Smooth muscle cell (in vitro differentiated cells): ENCODE data around the gene C14orf132. TPM values are rescaled to one million over a fixed set of nuclear protein-coding genes. Genes with fewer than 3 reads are reported as not detected.
"Not testable (repeated sequence)": the region's sequence is repeated elsewhere in the genome, so short reads cannot be mapped to it uniquely, and the experiment has no call there.

ENCODE experiments used
- DNase-seq: peaks from one replicate; lab custom pipeline; 2025; ENCODE audit not compliant: unreplicated experiment; lab: John Stamatoyannopoulos, UW
- H2AFZ ChIP-seq: fragments of 200-600 bp; sonication (generic); 2 replicates; pipeline ENCODE4 v1.6.0; 2016; ENCODE audit warnings: antibody characterized with exemption, low read depth, mild to moderate bottlenecking
- H3F3A ChIP-seq: fragments of 200-600 bp; sonication (generic); 2 replicates; pipeline ENCODE4 v1.6.0; 2017; ENCODE audit warnings: antibody characterized with exemption, low read depth
- H3K27ac ChIP-seq: fragments of 200-600 bp; sonication (generic); 2 replicates; pipeline ENCODE4 v1.5.1; 2016; ENCODE audit warnings: low read depth, mild to moderate bottlenecking
- H3K27me3 ChIP-seq: fragments of 200-600 bp; sonication (generic); 2 replicates; pipeline ENCODE4 v1.6.1; 2016; ENCODE audit warnings: low read depth, mild to moderate bottlenecking
- H3K36me3 ChIP-seq: fragments of 200-600 bp; sonication (generic); 2 replicates; pipeline ENCODE4 v1.5.1; 2016; ENCODE audit warnings: low read depth
- H3K4me1 ChIP-seq: fragments of 200-600 bp; sonication (generic); 2 replicates; pipeline ENCODE4 v1.5.1; 2016; ENCODE audit warnings: low read depth
- H3K4me2 ChIP-seq: fragments of 200-600 bp; sonication (generic); 2 replicates; pipeline ENCODE4 v1.6.0; 2016; ENCODE audit warnings: mild to moderate bottlenecking
- H3K4me3 ChIP-seq: fragments of 200-600 bp; sonication (generic); 2 replicates; pipeline ENCODE4 v1.5.1; 2016; ENCODE audit warnings: mild to moderate bottlenecking
- H3K79me2 ChIP-seq: fragments of 200-600 bp; sonication (generic); 2 replicates; pipeline ENCODE4 v1.6.0; 2016; ENCODE audit warnings: low read depth, mild to moderate bottlenecking
- H3K9ac ChIP-seq: fragments of 200-600 bp; sonication (generic); 2 replicates; pipeline ENCODE4 v1.6.0; 2016; ENCODE audit warnings: low read depth
- H3K9me3 ChIP-seq: fragments of 200-600 bp; sonication (generic); replicated peaks from 2 replicates; pipeline ENCODE4 v1.5.1; 2016; ENCODE audit warnings: low read depth
- H4K20me1 ChIP-seq: fragments of 200-600 bp; sonication (generic); 2 replicates; pipeline ENCODE4 v1.6.0; 2016; ENCODE audit warnings: low read depth
- WGBS: methylation state at CpG from one replicate; pipeline ENCODE4 v1.1.7; 2016; ENCODE audit warnings: low lambda C conversion rate; 5-methylcytosine and 5-hydroxymethylcytosine counted together
- polyA plus RNA-seq: library from polyadenylated mRNA; unstranded; fragments of >200 nt; fragmentation: Nextera tagmentation; extraction: Ambion mirVana; gene quantifications from 2 replicates; pipeline ENCODE4 v1.2.1, GENCODE V29; 2016
- total RNA-seq: library from RNA; depleted of rRNA; stranded (reverse); fragments of >200 nt; gene quantifications from 2 replicates; pipeline ENCODE4 v1.2.3, GENCODE V29; 2014
- TF ChIP-seq, protein P1 (sequence below): fragments of 200-600 bp; sonication (generic); IDR thresholded peaks from 2 replicates; pipeline ENCODE4 v1.5.1; 2017; ENCODE audit warnings: borderline replicate concordance, mild to moderate bottlenecking, antibody characterized with exemption; ENCODE audit not compliant: insufficient read depth, poor library complexity, severe bottlenecking

C14orf132 gene
- total and polyA plus RNA-seq, 2 experiments from 2014 or later: 35.5 to 38.0 TPM

- no peaks in the 10 kb centered on the region for H3K36me3 ChIP-seq
- H3K27me3 ChIP-seq: no peaks in the 10 kb centered on the region
- H3K9ac ChIP-seq: no peak overlapping the region
- no peak overlapping the region for H3K4me2 ChIP-seq
- H3F3A ChIP-seq: no peaks in the 10 kb centered on the region
- no peak overlapping the region for H3K27ac ChIP-seq
- H2AFZ ChIP-seq: no peak overlapping the region
- H3K9me3 ChIP-seq: no peaks in the 10 kb centered on the region
- peaks cover 7% of the 10 kb centered on the region for H3K4me1 ChIP-seq
- no peaks in the 10 kb centered on the region for H3K79me2 ChIP-seq
- H3K4me3 ChIP-seq: no peak overlapping the region
- TF ChIP-seq, protein P1, sequence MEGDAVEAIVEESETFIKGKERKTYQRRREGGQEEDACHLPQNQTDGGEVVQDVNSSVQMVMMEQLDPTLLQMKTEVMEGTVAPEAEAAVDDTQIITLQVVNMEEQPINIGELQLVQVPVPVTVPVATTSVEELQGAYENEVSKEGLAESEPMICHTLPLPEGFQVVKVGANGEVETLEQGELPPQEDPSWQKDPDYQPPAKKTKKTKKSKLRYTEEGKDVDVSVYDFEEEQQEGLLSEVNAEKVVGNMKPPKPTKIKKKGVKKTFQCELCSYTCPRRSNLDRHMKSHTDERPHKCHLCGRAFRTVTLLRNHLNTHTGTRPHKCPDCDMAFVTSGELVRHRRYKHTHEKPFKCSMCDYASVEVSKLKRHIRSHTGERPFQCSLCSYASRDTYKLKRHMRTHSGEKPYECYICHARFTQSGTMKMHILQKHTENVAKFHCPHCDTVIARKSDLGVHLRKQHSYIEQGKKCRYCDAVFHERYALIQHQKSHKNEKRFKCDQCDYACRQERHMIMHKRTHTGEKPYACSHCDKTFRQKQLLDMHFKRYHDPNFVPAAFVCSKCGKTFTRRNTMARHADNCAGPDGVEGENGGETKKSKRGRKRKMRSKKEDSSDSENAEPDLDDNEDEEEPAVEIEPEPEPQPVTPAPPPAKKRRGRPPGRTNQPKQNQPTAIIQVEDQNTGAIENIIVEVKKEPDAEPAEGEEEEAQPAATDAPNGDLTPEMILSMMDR: no peak
- DNase-seq: no peak
- H4K20me1 ChIP-seq: no peaks in the 10 kb centered on the region
These were observed 27.6 kb upstream of the C14orf132 start for GRCh38 chr14:96011607-96012006.

DNA sequence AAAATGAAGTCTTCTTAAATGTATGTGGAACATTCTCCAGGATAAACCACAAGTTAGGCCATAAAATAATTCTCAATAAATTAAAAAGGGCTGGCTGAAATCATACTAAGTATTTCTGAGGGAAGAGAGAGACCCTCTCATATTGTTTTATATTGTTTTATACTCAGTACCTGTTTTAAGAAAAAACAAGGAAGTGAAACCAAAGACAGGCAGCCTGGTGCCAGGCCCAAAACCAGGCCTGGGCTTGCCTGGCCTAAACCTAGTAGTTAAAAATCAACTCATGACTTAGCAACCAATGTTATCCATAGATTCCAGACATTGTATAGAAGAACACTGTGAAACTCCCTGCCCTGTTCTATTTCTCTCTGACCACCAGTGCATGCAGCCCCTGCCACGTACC is 26.4 kb upstream of the C14orf132 start:
- H4K20me1 ChIP-seq, H3K27me3 ChIP-seq: not testable (repeated sequence)
- peak overlapping the region; percentile 21 for H2AFZ ChIP-seq

DNA sequence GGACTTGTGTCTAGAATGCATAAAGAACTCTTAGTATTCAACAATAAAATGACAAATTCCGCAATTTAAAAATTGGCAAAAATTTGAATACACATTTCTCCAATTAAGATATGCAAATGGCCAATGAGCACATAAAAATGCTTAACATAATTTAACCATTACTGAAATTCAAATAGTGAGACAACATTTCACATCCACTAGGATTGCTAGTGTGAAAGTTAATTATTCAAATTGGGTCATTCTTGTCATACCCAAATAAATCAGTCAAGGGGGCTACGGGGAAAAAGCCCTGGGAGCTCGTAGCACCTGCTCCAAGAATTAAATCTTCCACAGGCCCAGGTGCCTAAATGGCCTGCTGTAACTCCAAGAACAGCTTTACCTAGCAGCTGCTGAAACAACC is 25.0 kb upstream of the C14orf132 start:
- H3K4me1 ChIP-seq: peaks cover 17% of the 10 kb centered on the region
- H4K20me1 ChIP-seq: no peaks in the 10 kb centered on the region
- TF ChIP-seq, protein P1: no peak
- no peaks in the 10 kb centered on the region for H3K9me3 ChIP-seq
- 89% methylated on average over 3 of the region's 3 CpGs for WGBS
- H2AFZ ChIP-seq: no peak overlapping the region
- no peaks in the 10 kb centered on the region for H3K36me3 ChIP-seq
- no peak overlapping the region for H3K4me2 ChIP-seq
- no peaks in the 10 kb centered on the region for H3K79me2 ChIP-seq
- no peak overlapping the region for H3K27ac ChIP-seq
- H3K4me3 ChIP-seq: no peak overlapping the region
- H3F3A ChIP-seq: no peaks in the 10 kb centered on the region
- no peaks in the 10 kb centered on the region for H3K27me3 ChIP-seq
- no peak for DNase-seq
- H3K9ac ChIP-seq: no peak overlapping the region

More for the DNA sequence above, 26.4 kb upstream of the C14orf132 start:
- not testable (repeated sequence) for H3K9ac ChIP-seq, H3K36me3 ChIP-seq, H3K9me3 ChIP-seq, H3F3A ChIP-seq, H3K4me2 ChIP-seq, DNase-seq, H3K27ac ChIP-seq, H3K4me3 ChIP-seq, H3K79me2 ChIP-seq
- 96% methylated on average over 1 of the region's 1 CpG for WGBS
- H3K4me1 ChIP-seq: peaks cover 17% of the 10 kb centered on the region

- no peak overlapping the region for H3K9ac ChIP-seq
- no peaks in the 10 kb centered on the region for H3K27me3 ChIP-seq
- H3K4me1 ChIP-seq: peaks cover 17% of the 10 kb centered on the region
- H3K79me2 ChIP-seq: no peaks in the 10 kb centered on the region
- TF ChIP-seq, protein P1: no peak
- WGBS: 32% methylated on average over 7 of the region's 7 CpGs
- no peak for DNase-seq
- no peaks in the 10 kb centered on the region for H3F3A ChIP-seq
- H3K27ac ChIP-seq: peak overlapping the region; percentile 37
- peak overlapping the region; percentile 52 for H3K4me2 ChIP-seq
- no peaks in the 10 kb centered on the region for H4K20me1 ChIP-seq
- no peak overlapping the region for H2AFZ ChIP-seq
- no peaks in the 10 kb centered on the region for H3K36me3 ChIP-seq
- no peak overlapping the region for H3K4me3 ChIP-seq
- no peaks in the 10 kb centered on the region for H3K9me3 ChIP-seq
These were observed 22.5 kb upstream of the C14orf132 start for GRCh38 chr14:96016501-96017160.
